ENCODE measurements around the gene CSMD2. TPM values are rescaled to one million over a fixed set of nuclear protein-coding genes. Genes with fewer than 3 reads are reported as not detected.

Gene CSMD2
- total and polyA plus RNA-seq, 2 experiments from 2014 or later: 5.3 to 16.6 TPM

DNA sequence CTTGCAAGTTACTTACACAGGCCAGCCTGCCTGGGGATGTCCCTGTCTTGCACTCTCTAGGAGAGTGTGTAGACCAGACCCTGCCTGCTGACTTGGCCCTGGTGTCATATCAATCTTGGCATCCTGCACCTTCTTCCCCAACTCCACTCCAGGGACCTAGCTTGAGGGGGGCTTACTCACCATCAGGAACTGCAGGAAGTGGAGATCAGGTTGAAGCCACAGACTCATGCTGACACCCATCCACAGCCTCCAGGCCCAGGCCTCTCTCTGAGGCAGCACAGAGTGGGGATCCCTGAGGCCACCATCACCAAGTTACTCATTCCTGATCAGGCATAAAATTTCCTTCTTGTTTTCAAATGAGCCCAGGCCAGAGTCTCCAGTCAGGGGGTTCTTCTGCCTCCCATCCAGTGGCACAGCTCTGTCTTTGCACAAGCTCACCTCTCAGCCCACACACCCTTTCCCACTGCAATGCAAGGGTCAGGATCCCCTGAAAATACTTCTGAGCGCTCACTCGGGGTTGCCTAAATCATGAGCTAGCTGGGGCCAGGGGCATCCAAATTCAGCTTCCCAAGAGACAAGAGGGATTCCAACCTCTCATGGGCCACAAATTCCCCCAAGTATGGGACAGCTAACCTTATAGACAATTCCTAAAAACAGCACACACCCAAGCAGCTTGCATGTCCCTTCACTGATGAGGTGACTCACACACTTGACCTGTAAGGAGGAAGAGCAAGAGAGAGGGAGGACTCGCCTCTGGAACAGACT is 33.5 kb downstream of the CSMD2 start:
- no peaks in the 10 kb centered on the region for H3K9me2 ChIP-seq (ENCODE audit: insufficient read depth)
- H3K4me3 ChIP-seq: no peak overlapping the region
- ATAC-seq: no peak
- H3K27me3 Mint-ChIP-seq (ENCODE audit: insufficient read depth, low read depth, poor library complexity): peaks cover 14% of the 10 kb centered on the region
- peaks cover 19% of the 10 kb centered on the region for H3K36me3 Mint-ChIP-seq (ENCODE audit: low read depth)
- H3K27ac ChIP-seq (ENCODE audit: low read depth): no peak overlapping the region
- no peak overlapping the region for H3K4me3 Mint-ChIP-seq
- no peak overlapping the region for H3K27ac Mint-ChIP-seq
- TF ChIP-seq ZNF114 (CRISPR knock-in tag; IDR thresholded peaks at IDR 0.05): no peak
- TF ChIP-seq NANOG (IDR thresholded peaks at IDR 0.05; ENCODE audit: borderline replicate concordance): no peak
- no peak for TF ChIP-seq ZNF331 (CRISPR knock-in tag; IDR thresholded peaks at IDR 0.05; ENCODE audit: low read depth)
- TF ChIP-seq STAT1 (IDR thresholded peaks at IDR 0.05; ENCODE audit: unreplicated experiment): no peak
- TF ChIP-seq, protein P1, sequence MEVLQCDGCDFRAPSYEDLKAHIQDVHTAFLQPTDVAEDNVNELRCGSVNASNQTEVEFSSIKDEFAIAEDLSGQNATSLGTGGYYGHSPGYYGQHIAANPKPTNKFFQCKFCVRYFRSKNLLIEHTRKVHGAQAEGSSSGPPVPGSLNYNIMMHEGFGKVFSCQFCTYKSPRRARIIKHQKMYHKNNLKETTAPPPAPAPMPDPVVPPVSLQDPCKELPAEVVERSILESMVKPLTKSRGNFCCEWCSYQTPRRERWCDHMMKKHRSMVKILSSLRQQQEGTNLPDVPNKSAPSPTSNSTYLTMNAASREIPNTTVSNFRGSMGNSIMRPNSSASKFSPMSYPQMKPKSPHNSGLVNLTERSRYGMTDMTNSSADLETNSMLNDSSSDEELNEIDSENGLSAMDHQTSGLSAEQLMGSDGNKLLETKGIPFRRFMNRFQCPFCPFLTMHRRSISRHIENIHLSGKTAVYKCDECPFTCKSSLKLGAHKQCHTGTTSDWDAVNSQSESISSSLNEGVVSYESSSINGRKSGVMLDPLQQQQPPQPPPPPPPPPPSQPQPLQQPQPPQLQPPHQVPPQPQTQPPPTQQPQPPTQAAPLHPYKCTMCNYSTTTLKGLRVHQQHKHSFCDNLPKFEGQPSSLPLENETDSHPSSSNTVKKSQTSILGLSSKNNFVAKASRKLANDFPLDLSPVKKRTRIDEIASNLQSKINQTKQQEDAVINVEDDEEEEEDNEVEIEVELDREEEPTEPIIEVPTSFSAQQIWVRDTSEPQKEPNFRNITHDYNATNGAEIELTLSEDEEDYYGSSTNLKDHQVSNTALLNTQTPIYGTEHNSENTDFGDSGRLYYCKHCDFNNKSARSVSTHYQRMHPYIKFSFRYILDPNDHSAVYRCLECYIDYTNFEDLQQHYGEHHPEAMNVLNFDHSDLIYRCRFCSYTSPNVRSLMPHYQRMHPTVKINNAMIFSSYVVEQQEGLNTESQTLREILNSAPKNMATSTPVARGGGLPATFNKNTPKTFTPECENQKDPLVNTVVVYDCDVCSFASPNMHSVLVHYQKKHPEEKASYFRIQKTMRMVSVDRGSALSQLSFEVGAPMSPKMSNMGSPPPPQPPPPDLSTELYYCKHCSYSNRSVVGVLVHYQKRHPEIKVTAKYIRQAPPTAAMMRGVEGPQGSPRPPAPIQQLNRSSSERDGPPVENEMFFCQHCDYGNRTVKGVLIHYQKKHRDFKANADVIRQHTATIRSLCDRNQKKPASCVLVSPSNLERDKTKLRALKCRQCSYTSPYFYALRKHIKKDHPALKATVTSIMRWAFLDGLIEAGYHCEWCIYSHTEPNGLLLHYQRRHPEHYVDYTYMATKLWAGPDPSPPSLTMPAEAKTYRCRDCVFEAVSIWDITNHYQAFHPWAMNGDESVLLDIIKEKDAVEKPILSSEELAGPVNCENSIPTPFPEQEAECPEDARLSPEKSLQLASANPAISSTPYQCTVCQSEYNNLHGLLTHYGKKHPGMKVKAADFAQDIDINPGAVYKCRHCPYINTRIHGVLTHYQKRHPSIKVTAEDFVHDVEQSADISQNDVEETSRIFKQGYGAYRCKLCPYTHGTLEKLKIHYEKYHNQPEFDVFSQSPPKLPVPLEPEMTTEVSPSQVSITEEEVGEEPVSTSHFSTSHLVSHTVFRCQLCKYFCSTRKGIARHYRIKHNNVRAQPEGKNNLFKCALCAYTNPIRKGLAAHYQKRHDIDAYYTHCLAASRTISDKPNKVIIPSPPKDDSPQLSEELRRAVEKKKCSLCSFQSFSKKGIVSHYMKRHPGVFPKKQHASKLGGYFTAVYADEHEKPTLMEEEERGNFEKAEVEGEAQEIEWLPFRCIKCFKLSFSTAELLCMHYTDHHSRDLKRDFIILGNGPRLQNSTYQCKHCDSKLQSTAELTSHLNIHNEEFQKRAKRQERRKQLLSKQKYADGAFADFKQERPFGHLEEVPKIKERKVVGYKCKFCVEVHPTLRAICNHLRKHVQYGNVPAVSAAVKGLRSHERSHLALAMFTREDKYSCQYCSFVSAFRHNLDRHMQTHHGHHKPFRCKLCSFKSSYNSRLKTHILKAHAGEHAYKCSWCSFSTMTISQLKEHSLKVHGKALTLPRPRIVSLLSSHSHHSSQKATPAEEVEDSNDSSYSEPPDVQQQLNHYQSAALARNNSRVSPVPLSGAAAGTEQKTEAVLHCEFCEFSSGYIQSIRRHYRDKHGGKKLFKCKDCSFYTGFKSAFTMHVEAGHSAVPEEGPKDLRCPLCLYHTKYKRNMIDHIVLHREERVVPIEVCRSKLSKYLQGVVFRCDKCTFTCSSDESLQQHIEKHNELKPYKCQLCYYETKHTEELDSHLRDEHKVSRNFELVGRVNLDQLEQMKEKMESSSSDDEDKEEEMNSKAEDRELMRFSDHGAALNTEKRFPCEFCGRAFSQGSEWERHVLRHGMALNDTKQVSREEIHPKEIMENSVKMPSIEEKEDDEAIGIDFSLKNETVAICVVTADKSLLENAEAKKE (CRISPR knock-in tag; IDR thresholded peaks at IDR 0.05): no peak
- no peak for TF ChIP-seq POLR2AphosphoS5 (IDR thresholded peaks at IDR 0.05; ENCODE audit: low read depth)
- no peak for TF ChIP-seq EZH2 (IDR thresholded peaks at IDR 0.05; ENCODE audit: low read depth, unreplicated experiment)
- TF ChIP-seq EZH2phosphoT487 (IDR thresholded peaks at IDR 0.05; ENCODE audit: unreplicated experiment): no peak
- TF ChIP-seq CREB1 (CRISPR knock-in tag; IDR thresholded peaks at IDR 0.05; ENCODE audit: low read depth): no peak
- TF ChIP-seq, protein P2, sequence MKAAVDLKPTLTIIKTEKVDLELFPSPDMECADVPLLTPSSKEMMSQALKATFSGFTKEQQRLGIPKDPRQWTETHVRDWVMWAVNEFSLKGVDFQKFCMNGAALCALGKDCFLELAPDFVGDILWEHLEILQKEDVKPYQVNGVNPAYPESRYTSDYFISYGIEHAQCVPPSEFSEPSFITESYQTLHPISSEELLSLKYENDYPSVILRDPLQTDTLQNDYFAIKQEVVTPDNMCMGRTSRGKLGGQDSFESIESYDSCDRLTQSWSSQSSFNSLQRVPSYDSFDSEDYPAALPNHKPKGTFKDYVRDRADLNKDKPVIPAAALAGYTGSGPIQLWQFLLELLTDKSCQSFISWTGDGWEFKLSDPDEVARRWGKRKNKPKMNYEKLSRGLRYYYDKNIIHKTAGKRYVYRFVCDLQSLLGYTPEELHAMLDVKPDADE (IDR thresholded peaks at IDR 0.05): no peak
- TF ChIP-seq, protein P3, sequence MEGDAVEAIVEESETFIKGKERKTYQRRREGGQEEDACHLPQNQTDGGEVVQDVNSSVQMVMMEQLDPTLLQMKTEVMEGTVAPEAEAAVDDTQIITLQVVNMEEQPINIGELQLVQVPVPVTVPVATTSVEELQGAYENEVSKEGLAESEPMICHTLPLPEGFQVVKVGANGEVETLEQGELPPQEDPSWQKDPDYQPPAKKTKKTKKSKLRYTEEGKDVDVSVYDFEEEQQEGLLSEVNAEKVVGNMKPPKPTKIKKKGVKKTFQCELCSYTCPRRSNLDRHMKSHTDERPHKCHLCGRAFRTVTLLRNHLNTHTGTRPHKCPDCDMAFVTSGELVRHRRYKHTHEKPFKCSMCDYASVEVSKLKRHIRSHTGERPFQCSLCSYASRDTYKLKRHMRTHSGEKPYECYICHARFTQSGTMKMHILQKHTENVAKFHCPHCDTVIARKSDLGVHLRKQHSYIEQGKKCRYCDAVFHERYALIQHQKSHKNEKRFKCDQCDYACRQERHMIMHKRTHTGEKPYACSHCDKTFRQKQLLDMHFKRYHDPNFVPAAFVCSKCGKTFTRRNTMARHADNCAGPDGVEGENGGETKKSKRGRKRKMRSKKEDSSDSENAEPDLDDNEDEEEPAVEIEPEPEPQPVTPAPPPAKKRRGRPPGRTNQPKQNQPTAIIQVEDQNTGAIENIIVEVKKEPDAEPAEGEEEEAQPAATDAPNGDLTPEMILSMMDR (conservative IDR thresholded peaks at IDR 0.05; ENCODE audit: low read depth in 2 of 2): no peak
- TF ChIP-seq JUNB (IDR thresholded peaks at IDR 0.05; ENCODE audit: unreplicated experiment): no peak
- TF ChIP-seq, protein P4, sequence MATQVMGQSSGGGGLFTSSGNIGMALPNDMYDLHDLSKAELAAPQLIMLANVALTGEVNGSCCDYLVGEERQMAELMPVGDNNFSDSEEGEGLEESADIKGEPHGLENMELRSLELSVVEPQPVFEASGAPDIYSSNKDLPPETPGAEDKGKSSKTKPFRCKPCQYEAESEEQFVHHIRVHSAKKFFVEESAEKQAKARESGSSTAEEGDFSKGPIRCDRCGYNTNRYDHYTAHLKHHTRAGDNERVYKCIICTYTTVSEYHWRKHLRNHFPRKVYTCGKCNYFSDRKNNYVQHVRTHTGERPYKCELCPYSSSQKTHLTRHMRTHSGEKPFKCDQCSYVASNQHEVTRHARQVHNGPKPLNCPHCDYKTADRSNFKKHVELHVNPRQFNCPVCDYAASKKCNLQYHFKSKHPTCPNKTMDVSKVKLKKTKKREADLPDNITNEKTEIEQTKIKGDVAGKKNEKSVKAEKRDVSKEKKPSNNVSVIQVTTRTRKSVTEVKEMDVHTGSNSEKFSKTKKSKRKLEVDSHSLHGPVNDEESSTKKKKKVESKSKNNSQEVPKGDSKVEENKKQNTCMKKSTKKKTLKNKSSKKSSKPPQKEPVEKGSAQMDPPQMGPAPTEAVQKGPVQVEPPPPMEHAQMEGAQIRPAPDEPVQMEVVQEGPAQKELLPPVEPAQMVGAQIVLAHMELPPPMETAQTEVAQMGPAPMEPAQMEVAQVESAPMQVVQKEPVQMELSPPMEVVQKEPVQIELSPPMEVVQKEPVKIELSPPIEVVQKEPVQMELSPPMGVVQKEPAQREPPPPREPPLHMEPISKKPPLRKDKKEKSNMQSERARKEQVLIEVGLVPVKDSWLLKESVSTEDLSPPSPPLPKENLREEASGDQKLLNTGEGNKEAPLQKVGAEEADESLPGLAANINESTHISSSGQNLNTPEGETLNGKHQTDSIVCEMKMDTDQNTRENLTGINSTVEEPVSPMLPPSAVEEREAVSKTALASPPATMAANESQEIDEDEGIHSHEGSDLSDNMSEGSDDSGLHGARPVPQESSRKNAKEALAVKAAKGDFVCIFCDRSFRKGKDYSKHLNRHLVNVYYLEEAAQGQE (IDR thresholded peaks at IDR 0.05; ENCODE audit: unreplicated experiment): no peak
- H4K20me1 ChIP-seq (replicated peaks; ENCODE audit: insufficient read depth): peaks cover 8% of the 10 kb centered on the region; the same call in 1 of the 2 replicates
- H3K4me2 ChIP-seq: no peak overlapping the region
- no peak overlapping the region for H2AFZ ChIP-seq
- no peaks in the 10 kb centered on the region for H3K9me3 Mint-ChIP-seq
- H3K4me1 Mint-ChIP-seq: peaks cover 3% of the 10 kb centered on the region; the same call in 2 of the 3 replicates
- H3K27me3 ChIP-seq (ENCODE audit: insufficient read depth): no peaks in the 10 kb centered on the region
- H3K4me1 ChIP-seq (ENCODE audit: insufficient read depth): no peaks in the 10 kb centered on the region
- H3F3A ChIP-seq (replicated peaks; ENCODE audit: low read depth): no peaks in the 10 kb centered on the region
- no peaks in the 10 kb centered on the region for H3K36me3 ChIP-seq (ENCODE audit: insufficient read depth)
- no peak for DNase-seq (ENCODE audit: low spot score)
- H3K79me2 ChIP-seq (replicated peaks; ENCODE audit: insufficient read depth): peaks cover 42% of the 10 kb centered on the region
